Glomerular endothelial cell (primary cell): ENCODE measurements around the gene LRIG1. TPM values are rescaled to one million over a fixed set of nuclear protein-coding genes. Genes with fewer than 3 reads are reported as not detected.

Source experiments
- DNase-seq: peaks from one replicate; pipeline ENCODE4 v3.0.0-alpha.2; 2011; ENCODE audit warnings: low read depth, low spot score; ENCODE audit errors: extremely low read depth
- total RNA-seq: library from RNA; depleted of rRNA; stranded (reverse); fragments of >200 nt; gene quantifications from 2 replicates; pipeline ENCODE4 v1.2.3, GENCODE V29; 2015

Gene LRIG1, protein sequence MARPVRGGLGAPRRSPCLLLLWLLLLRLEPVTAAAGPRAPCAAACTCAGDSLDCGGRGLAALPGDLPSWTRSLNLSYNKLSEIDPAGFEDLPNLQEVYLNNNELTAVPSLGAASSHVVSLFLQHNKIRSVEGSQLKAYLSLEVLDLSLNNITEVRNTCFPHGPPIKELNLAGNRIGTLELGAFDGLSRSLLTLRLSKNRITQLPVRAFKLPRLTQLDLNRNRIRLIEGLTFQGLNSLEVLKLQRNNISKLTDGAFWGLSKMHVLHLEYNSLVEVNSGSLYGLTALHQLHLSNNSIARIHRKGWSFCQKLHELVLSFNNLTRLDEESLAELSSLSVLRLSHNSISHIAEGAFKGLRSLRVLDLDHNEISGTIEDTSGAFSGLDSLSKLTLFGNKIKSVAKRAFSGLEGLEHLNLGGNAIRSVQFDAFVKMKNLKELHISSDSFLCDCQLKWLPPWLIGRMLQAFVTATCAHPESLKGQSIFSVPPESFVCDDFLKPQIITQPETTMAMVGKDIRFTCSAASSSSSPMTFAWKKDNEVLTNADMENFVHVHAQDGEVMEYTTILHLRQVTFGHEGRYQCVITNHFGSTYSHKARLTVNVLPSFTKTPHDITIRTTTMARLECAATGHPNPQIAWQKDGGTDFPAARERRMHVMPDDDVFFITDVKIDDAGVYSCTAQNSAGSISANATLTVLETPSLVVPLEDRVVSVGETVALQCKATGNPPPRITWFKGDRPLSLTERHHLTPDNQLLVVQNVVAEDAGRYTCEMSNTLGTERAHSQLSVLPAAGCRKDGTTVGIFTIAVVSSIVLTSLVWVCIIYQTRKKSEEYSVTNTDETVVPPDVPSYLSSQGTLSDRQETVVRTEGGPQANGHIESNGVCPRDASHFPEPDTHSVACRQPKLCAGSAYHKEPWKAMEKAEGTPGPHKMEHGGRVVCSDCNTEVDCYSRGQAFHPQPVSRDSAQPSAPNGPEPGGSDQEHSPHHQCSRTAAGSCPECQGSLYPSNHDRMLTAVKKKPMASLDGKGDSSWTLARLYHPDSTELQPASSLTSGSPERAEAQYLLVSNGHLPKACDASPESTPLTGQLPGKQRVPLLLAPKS
- total RNA-seq, result 13.9 and 31.2 TPM in 2 replicates

DNA sequence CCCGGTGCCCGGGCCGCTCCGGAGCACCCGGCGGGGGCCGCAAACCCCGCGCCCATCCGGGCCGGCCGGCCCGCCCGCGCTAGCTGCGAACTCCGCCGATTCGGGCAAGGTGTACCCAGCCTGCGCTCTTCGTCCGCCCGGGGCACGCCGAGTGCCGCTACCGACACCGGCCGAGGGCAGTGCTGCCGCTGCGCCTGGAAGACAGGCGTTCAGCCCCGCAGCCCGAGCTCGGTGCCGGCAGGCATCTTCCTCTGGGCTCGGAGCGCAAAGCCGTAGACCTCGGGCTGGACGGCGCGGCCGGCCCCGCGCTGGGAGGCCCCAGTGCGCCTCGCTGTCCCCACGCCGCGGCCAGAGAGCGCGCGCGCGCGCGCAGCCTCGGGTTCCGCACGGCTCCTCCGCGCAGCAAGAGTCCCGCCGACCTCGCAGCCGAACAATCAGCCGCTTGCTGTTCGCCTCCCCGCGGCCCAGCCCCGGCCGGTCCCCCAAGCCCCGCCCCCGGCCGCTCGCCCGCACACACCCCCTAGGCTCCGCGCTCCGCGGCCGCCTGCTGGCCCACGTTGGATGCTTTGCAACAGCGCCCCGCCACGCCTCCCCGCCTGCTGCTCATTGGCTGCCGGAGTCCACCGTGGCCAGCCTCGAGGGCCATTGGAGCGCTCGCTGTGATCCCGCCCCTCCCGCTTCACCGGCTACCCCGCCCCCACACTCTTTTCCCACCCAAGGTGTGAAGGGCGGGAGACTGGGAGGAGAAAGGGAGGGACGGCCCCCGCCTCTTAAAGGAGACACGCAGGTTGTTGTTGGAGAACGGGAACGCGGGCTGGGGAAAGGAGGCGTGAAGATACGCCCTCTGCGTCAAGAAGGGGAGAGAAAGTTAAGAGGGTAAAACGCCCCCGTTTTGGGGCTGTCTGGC is at the start of gene LRIG1:
Gene LRIG1 (minus strand): TSS at position 447 of the 907 bp plus-strand sequence. CDS start 615 bp downstream, outside the sequence.
- DNase-seq, result peak; percentile 57

DNA sequence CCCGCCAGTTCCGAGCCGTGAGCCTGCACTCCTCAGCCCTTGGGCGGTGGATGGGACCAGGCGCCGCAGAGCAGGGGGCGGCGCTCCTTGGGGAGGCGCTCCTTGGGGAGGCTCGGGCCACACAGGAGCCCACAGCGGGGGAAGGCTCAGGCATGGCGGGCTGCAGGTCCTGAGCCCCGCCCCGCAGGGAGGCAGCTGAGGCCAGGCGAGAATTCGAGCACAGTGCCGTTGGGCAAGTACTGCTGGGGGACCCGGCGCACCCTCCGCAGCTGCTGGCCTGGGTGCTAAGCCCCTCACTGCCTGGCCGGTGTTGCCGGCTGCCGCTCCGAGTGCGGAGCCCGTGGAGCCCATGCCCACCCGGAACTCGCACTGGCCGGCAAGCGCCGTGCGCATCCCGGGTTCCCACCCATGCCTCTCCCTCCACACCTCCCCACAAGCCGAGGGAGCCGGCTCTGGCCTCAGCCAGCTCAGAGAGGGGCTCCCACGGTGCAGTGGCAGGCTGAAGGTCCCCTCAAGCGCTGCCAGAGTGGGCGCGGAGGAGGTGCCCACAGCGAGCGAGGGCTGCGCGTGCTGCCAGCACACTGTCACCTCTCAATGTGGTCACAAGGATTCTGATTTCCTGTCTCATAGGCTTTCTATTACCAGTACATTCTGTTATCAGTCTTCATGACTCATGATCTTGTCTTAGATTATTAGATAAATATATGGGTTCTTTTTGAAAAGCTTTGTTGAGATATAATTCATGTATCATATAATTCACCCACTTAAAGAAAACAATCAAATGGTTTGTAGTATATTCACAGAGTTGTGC is 44.0 kb upstream of the LRIG1 start:
- DNase-seq, result no peak

DNA sequence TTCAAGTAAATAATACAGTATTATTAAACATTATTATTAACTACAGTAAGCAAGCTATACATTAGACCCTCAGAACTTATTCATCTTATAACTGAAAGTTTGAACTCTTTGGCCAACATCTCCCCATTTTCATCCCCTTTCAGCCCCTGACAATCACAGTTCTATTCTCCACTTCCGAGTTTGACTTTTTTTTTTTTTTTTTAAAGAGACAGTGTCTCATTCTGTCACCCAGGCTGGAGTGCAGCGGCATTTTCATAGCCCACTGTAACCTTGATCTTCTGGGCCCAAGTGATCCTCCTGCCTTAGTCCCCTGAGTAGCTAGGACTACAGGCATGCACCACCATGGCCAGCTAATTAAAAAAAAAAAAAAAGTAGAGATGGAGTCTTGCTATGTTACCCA is 41.3 kb upstream of the LRIG1 start:
- no peak for DNase-seq

DNA sequence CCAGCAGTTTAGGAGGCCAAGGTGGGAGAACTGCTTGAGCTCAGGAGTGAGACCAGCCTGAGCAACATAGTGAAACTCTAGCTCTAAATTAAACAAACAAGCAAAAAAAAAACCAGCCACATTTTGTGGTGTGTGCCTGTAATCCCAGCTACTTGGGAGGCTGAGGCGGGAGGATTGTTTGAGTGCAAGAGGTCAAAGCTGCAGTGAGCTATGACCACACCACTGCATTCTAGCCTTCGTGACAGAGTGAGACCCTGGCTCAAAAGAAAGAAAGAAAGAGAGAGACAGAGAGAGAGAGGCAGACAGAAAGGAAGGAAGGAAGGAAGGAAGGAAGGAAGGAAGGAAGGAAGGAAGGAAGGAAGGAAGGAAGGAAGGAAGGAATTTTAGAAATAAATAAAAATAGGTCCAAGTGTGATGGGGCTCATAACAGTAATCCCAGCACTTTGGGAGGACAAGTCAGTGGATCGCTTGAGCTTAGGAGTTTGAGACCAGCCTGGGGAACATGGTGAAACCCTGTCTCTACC is 38.7 kb upstream of the LRIG1 start:
- no peak for DNase-seq

DNA sequence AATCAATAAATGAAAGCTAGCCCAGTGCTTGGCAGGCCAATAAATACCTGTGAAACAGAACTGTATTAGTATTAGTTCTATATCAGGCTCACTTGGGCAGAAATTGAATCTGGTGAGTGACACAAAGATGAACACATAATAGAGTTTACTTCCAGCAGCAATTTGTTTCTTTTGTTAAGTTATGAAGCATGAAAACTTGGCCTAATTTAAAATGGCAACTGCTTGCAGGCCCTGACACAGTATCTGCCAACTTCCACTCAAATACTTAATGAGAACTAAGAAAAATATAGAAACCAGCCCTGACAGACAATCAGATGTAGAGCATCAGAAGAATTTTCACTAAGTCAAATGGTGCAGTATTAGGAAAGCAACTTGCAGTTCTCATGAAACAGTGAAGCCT is 37.6 kb upstream of the LRIG1 start:
- DNase-seq, result no peak

DNA sequence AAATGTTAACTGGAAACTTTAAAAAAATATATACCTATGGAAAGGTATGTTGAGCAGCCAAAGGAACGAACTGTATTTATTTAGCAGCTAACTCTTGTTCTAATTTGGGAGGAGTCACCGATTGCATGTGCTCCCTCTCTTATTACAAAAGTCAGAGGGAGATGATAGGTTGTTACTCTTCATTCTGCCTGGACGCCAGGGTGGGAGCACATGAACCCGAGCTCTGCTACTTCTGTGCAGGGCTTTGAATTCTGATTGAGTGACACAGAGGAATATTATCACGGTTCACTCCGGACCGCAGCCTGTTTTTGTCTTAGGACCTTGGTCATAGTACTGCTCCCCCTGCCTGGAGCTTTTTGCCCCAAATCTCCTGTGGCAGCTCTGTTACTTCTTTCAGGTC is 36.9 kb upstream of the LRIG1 start:
- DNase-seq, result no peak

DNA sequence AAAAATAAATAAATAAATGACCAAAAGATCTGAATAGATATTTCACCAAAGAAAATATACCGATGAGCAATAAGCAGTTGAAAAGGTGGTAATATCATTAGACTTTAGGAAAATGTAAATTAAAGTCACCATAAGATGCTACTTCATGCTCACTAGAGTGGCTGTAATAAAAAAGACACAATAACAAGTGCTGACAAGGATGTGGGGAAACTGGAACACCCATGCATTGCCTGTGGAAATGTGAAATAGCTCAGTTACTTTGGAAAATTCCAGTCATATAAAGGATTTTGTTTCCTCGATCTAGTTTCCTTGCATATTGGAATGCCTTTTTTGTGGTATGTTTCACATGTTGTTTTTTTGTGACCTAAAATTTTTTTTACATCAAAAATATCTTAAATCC is 36.0 kb upstream of the LRIG1 start:
- DNase-seq, result no peak

DNA sequence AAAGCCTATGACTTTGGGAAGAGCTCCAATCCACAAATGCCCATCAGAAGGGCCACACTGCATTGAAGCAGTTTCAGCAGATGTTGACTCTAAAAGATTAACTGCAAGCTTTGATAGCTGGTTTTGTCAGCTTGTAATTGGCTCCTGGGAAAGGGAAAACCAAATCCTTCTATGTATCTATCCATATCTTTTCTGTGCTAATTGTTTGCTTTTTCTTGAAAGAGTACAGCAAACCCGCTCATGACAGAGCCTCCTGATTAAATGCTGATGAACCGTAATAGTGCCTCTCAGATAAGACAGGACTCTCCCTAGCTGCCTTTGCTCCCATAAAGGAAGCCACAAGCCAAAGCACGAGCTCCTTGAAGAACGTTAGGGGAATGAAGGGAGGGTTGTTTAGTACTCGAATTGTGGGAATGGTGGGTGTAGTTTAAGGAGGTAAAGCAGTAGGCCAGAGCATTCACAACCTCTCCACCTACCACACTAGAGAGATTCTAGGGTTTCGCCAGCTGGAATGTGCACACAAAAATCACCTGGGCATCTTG is 33.6 kb upstream of the LRIG1 start:
- DNase-seq, result no peak

DNA sequence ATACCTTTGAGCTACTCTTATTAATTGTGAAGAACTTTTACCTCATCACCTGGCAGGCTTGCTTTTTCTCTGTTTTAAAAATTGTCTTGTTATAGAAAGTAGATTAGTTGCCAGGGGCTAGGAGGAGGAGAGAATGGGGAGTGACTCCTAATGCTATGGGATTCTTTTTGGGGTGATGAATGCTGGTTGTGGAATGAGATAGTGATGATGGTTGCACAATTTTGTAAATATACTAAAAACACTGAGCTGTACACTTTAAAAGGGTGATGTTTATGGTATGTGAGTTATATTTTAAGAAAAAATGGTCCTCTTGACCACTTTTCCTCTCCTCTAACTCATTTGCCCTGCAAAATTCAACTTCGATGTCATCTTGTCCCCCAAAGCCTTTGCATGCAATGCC is 31.8 kb upstream of the LRIG1 start:
- DNase-seq, result no peak

DNA sequence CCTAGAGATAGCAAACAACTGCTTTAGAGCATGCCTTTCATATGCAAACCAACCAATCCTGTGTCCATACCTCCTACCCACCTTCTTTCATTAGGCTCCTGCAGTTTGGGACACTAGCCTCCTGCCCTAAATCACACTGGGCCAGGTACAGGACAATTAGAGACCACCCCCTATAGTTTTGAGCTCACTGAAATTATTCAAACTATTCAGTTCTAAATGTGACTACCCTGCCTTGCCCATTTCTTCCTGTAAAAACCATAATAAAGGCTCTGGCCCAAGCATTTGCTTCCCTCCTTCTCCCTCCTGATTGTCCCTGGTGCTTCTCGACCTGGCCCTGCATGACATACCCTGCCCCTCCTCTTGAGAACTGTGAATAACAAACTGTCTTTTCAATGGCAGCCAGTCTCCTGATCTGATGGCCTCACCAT is 31.4 kb upstream of the LRIG1 start:
- DNase-seq, result no peak

DNA sequence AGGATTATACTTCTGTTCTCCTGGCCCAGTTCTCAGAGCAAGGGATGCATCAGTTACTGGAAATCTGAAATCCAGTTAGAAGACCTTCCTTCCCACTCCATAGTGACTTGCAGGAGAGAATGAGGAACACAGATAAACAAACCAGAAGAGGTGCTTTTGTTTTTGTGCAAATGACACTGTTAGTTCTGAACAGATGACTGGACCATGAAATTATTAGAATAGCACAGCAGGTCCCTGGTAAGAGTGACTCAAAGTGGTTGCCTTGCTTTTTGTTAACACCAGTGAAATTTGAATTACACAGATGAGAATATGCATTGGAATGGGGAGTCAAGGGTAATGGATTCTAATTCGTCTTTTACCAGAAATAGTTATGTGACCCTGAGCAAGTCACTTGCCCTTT is 30.4 kb upstream of the LRIG1 start:
- DNase-seq, result no peak

DNA sequence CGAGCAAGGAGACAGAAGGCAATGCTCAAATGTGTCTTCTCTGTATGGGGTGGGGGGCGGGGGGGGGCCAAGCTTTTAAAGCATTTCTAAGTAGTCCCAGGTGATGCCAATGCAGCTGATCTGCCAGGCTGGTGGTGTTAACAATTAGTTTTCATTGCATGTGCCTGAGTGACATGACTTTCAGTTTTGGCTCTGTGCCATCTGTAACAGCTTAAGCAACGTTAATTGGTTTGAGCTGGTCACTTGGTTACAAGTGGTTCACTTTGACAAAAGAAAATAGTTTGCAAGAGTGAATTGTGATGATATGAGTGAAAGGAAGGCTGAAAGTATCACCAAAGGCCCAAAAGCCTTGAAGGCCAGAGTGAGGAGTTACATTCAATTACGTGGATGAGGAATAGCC is 26.4 kb upstream of the LRIG1 start:
- DNase-seq, result no peak

DNA sequence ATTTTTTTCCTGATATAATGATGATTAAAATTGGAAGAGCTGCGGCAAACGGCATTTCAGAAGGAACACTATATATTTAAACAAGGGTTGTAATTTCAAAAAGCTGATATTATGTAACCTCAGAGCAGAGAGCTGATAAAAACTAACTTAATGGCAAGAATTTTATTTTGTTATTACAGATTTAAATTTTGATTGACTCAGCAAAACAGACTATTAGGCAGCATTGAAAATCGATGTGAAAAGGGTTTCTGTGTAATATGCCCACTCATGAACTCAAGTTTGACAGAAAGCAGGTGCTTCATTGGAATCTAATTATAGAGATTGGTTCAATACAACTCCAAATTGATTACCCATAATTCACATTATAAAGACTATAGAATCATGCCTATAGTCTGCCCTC is 24.9 kb upstream of the LRIG1 start:
- no peak for DNase-seq

DNA sequence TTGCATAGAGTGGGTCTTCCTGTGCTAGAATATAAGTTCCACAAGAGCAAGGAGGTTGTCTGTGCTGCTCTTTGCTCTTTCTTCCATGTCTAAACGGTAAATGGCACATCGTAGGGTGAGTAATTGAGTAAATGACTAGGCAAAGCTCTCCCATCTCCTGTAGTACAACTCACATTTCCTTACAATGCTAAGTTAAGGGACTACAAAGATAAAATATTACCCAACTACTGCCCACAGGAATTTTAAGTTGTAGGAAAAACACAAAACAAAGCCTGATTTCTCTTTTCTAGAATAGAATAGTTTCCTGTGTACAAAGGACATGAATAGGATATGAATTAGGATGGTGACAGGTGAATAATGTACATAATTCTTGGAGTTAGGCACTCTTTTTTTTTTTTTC is 19.9 kb upstream of the LRIG1 start:
- DNase-seq, result no peak

DNA sequence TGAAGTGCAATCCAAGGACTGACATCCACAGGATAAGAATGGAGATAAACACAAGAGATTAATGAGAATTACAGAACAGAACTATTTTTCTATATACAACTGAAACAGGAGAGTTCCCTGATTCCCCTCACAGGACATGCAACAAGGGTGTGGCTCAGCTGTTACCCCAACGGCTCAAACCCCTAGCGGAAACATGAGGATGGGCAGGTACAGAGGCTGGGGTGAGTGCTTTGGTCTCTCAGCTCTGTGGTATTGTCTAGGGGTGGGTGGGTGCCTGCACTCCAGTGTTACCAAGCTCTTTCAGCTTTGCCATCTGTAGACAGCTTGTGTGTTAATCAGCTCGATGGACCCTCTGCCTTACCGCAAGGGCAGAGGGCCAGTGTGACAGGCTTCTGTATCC is 17.8 kb upstream of the LRIG1 start:
- no peak for DNase-seq

DNA sequence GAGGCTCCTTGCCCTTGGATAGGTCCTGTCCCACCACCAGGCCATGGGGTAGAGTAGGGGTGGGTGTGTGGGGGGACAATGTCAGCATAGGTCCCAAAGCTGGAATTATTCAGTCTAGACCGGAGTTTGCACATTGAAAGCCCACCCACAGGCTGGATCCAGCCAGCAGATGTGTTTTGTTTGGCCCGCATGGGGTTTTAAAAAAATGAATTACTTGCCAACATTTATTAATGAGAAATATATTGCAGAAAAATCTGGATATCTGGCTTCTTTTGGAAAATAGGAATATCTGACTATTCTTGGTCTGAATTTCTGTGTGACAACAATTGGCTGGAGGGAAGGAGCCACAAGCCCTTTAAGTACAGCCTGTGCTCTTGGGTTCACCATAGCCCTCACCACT is 17.3 kb upstream of the LRIG1 start:
- DNase-seq, result no peak

DNA sequence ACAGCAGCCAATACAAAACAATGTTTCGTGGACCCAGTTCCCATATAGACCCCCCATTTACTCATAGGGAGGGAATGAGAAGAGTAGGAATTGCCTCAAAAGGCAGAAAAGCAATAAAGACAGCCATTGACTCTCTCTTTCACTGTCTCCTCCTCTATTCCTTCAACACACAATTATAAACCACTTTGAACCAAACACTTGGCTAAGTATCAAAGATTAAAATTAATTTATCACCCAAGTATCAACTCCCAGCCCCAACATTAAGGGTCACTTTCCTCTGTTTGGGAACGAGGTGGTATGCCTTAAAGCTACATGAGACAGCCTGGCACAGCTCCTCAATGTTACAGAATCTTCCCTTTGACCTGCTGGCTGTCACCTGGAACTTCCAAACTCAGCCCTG is 16.4 kb upstream of the LRIG1 start:
- DNase-seq, result no peak

DNA sequence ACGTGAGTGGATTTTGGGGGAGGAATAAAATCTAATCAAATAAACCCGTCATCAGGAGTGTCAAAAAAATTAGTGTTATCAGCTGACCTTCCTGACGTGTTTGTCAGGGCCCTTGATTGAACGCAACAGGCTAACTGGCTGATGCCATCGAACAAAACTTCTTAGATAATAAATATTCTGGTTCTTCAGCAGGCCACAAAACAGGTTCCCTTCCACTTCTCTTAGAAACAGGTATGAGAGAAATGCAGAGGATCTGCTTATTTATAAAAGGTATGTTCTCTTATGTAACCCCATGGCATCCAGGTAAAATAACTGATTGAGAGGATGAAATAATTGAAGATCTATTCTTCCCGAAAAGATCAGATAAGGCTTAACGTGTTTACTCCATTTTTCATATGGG is 7.6 kb upstream of the LRIG1 start:
- no peak for DNase-seq
